Measurements from ENCODE around the gene RFLNA. TPM values are rescaled to one million over a fixed set of nuclear protein-coding genes. Genes with fewer than 3 reads are reported as not detected.

Gene RFLNA
- total and polyA plus RNA-seq, 2 donors (not counting 1 experiment from before 2014, with no cell fraction given), result not detected

DNA sequence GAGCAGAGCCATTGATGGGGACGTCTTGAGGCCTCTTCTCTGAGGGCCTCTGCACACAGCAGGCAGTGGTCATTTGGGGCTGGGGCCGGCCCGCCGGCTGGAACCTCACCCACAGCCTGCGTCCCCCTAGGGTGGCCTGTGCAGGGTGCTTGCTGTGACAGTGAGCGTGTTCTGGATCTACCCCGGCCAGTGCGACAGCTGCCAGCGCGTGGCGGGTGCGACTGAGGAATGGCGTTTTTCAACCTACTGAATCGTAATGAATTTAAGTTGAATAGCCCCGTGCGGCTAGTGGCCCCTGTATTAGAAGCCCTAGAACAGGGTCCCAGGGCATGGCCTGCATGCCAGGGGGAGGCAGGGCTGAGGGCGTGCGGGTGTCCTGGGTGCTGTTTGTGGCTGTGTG is 13.8 kb downstream of the RFLNA start:
- no peak overlapping the region for H3K4me3 ChIP-seq (ENCODE audit: control extremely low read depth in 1 of 5, extremely low read depth in 1 of 5, insufficient read depth in 1 of 5, low read depth in 2 of 5, low read length in 4 of 5)

DNA sequence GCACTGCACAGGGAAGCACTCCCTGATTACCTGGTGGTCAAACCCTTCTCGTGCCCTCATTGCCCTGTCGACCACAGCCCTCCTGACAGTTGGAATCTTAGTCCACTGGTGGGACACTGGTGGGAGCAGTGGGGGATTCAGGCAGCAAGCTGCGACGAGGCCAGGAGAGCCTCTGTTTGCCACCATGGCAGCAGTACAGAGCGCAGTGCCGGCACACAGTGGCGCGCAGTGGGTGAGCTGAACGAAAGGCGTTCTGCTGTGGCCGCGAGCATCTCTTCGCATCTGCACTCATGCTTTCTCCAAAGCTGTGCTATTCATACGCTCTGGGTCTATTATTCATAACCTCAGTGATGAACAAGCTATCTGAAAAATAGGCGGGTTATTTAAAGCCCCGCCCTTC is 14.3 kb downstream of the RFLNA start:
- no peaks in the 10 kb centered on the region for H4K20me1 ChIP-seq (ENCODE audit: control insufficient read depth, insufficient read depth, low read length, poor library complexity, severe bottlenecking)
- H3K4me1 ChIP-seq (ENCODE audit: control insufficient read depth in 2 of 2, insufficient read depth in 2 of 2, low read length in 2 of 2), result no peaks in the 10 kb centered on the region
- CTCF ChIA-PET, result no interaction called here
- no peak for DNase-seq
- H3K79me2 ChIP-seq (ENCODE audit: control insufficient read depth, insufficient read depth, low read length), result no peaks in the 10 kb centered on the region
- H3K4me3 ChIP-seq (ENCODE audit: control extremely low read depth in 1 of 5, extremely low read depth in 1 of 5, insufficient read depth in 1 of 5, low read depth in 2 of 5, low read length in 4 of 5), result no peak overlapping the region
- H3K27me3 ChIP-seq (replicated peaks in 1 of 4; ENCODE audit: control extremely low read depth in 1 of 4, control insufficient read depth in 3 of 4, insufficient read depth in 4 of 4, low read length in 3 of 4), result no peaks in the 10 kb centered on the region
- H3K9me3 Mint-ChIP-seq (ENCODE audit: insufficient read depth), result no peaks in the 10 kb centered on the region
- no peak for ATAC-seq (ENCODE audit: low read depth)
- 97% methylated on average over 16 of the region's 16 CpGs for WGBS (ENCODE audit: insufficient coverage)
- H3K27me3 Mint-ChIP-seq, result no peaks in the 10 kb centered on the region
- no peak overlapping the region for H3K9ac ChIP-seq (ENCODE audit: low read length)
- intact Hi-C loops (cut with micrococcal nuclease), result no loop called here
- no peak overlapping the region for H3K27ac ChIP-seq (ENCODE audit: low read length in 2 of 2)
- H3K4me3 Mint-ChIP-seq, result no peak overlapping the region
- H3K27ac Mint-ChIP-seq, result no peak overlapping the region
- H3K36me3 ChIP-seq (replicated peaks in 1 of 2; ENCODE audit: control extremely low read depth in 1 of 2, control insufficient read depth in 1 of 2, extremely low read depth in 1 of 2, insufficient read depth in 2 of 2, low read length in 1 of 2), result no peaks in the 10 kb centered on the region
- no peak overlapping the region for H2AFZ ChIP-seq (ENCODE audit: insufficient read depth, low read depth, low read length, poor library complexity, severe bottlenecking)
- TF ChIP-seq, protein P1, sequence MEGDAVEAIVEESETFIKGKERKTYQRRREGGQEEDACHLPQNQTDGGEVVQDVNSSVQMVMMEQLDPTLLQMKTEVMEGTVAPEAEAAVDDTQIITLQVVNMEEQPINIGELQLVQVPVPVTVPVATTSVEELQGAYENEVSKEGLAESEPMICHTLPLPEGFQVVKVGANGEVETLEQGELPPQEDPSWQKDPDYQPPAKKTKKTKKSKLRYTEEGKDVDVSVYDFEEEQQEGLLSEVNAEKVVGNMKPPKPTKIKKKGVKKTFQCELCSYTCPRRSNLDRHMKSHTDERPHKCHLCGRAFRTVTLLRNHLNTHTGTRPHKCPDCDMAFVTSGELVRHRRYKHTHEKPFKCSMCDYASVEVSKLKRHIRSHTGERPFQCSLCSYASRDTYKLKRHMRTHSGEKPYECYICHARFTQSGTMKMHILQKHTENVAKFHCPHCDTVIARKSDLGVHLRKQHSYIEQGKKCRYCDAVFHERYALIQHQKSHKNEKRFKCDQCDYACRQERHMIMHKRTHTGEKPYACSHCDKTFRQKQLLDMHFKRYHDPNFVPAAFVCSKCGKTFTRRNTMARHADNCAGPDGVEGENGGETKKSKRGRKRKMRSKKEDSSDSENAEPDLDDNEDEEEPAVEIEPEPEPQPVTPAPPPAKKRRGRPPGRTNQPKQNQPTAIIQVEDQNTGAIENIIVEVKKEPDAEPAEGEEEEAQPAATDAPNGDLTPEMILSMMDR (IDR thresholded peaks at IDR 0.05), result no peak
- no peak for TF ChIP-seq EZH2 (IDR thresholded peaks at IDR 0.05; ENCODE audit: borderline replicate concordance, insufficient read depth, low read depth, low read length, poor library complexity, severe bottlenecking)
- no peak overlapping the region for H3K4me2 ChIP-seq (replicated peaks; ENCODE audit: low read depth, low read length, poor library complexity, severe bottlenecking)
- POLR2A ChIA-PET, result no interaction called here
- H3K9me3 ChIP-seq (ENCODE audit: control extremely low read depth in 1 of 3, control insufficient read depth in 2 of 3, insufficient read depth in 1 of 3, low read length in 2 of 3), result peaks cover 0 to 4% (median 0%) of the 10 kb centered on the region in 3 donors
- no peaks in the 10 kb centered on the region for H3K4me1 Mint-ChIP-seq

More for the DNA sequence above, 13.8 kb downstream of the RFLNA start:
- Histone ChIP-seq H2AFZ (ENCODE audit: insufficient read depth, low read depth, low read length, poor library complexity, severe bottlenecking) (no peak overlapping the region), H3K9ac (ENCODE audit: low read length) (no peak overlapping the region), H4K20me1 (ENCODE audit: control insufficient read depth, insufficient read depth, low read length, poor library complexity, severe bottlenecking) (no peaks in the 10 kb centered on the region), H3K4me1 (ENCODE audit: control insufficient read depth in 2 of 2, insufficient read depth in 2 of 2, low read length in 2 of 2) (no peaks in the 10 kb centered on the region), H3K9me3 (ENCODE audit: control extremely low read depth in 1 of 3, control insufficient read depth in 2 of 3, insufficient read depth in 1 of 3, low read length in 2 of 3) (peaks cover 0 to 4% (median 0%) of the 10 kb centered on the region in 3 donors), H3K79me2 (ENCODE audit: control insufficient read depth, insufficient read depth, low read length) (no peaks in the 10 kb centered on the region), H3K4me2 (replicated peaks; ENCODE audit: low read depth, low read length, poor library complexity, severe bottlenecking) (no peak overlapping the region), H3K27me3 (replicated peaks in 1 of 4; ENCODE audit: control extremely low read depth in 1 of 4, control insufficient read depth in 3 of 4, insufficient read depth in 4 of 4, low read length in 3 of 4) (no peaks in the 10 kb centered on the region), H3K27ac (ENCODE audit: low read length in 2 of 2) (no peak overlapping the region), H3K36me3 (replicated peaks in 1 of 2; ENCODE audit: control extremely low read depth in 1 of 2, control insufficient read depth in 1 of 2, extremely low read depth in 1 of 2, insufficient read depth in 2 of 2, low read length in 1 of 2) (no peaks in the 10 kb centered on the region)
- no peak for TF ChIP-seq EZH2 (IDR thresholded peaks at IDR 0.05; ENCODE audit: borderline replicate concordance, insufficient read depth, low read depth, low read length, poor library complexity, severe bottlenecking)
- TF ChIP-seq, protein P1 (IDR thresholded peaks at IDR 0.05), result no peak
- Mint-ChIP-seq H3K4me3 (no peak overlapping the region), H3K27me3 (no peaks in the 10 kb centered on the region), H3K9me3 (ENCODE audit: insufficient read depth) (no peaks in the 10 kb centered on the region), H3K27ac (no peak overlapping the region), H3K4me1 (no peaks in the 10 kb centered on the region)
- intact Hi-C loops (cut with micrococcal nuclease), result no loop called here
- DNase-seq, result no peak
- POLR2A ChIA-PET, result no interaction called here
- WGBS (ENCODE audit: insufficient coverage), result 97% methylated on average over 18 of the region's 18 CpGs
- no peak for ATAC-seq (ENCODE audit: low read depth)
- CTCF ChIA-PET, result no interaction called here
